Panc1 (cell line): ENCODE measurements around the gene CACUL1. TPM values are rescaled to one million over a fixed set of nuclear protein-coding genes. Genes with fewer than 3 reads are reported as not detected.

Experiments
- ATAC-seq: fragments of 200-7000 bp; cut with Tn5 transposase; 2 replicates; pipeline ENCODE4 v1.9.1; 2020; ENCODE audit warnings: mild to moderate bottlenecking, moderate library complexity
- BruUV-seq: library from RNA; stranded (reverse); fragments of 400-500 nt; replicated peaks from 2 replicates; lab custom pipeline; 2021; lab: Mats Ljungman, UMichigan
- CTCF ChIA-PET: fragments of 300-600 bp; sonication (Branson Sonifier 250); formaldehyde crosslinking; loops from one replicate; lab custom pipeline; 2022; ENCODE audit warnings: antibody characterized with exemption; lab: Charles Lee
- POLR2A ChIA-PET: fragments of 300-600 bp; sonication (Branson Sonifier 250); formaldehyde crosslinking; loops from one replicate; lab custom pipeline; 2022; ENCODE audit warnings: antibody characterized with exemption; lab: Charles Lee
- DNase-seq: peaks from one replicate; pipeline ENCODE4 v3.0.0-alpha.2; 2010; ENCODE audit warnings: low read depth, low spot score
- H3K27ac ChIP-seq: 2 replicates; pipeline ENCODE4 v1.5.1; 2011; ENCODE audit warnings: mild to moderate bottlenecking, low read length, inconsistent platforms
- H3K27me3 ChIP-seq: fragments of 200-500 bp; sonication (Bioruptor generic); 2 replicates; pipeline ENCODE4 v1.6.0; 2014; ENCODE audit warnings: low read length, inconsistent platforms; ENCODE audit not compliant: control insufficient read depth, insufficient read depth
- H3K36me3 ChIP-seq: fragments of 200-500 bp; sonication (Bioruptor generic); 2 replicates; pipeline ENCODE4 v1.5.1; 2014; ENCODE audit warnings: inconsistent platforms, mild to moderate bottlenecking, low read length, moderate library complexity; ENCODE audit not compliant: control insufficient read depth, insufficient read depth
- H3K4me1 ChIP-seq: 2 replicates; pipeline ENCODE4 v1.5.1; 2011; ENCODE audit warnings: inconsistent platforms, mild to moderate bottlenecking, low read length, moderate library complexity; ENCODE audit not compliant: control insufficient read depth, insufficient read depth
- H3K4me3 ChIP-seq, 2 experiments: 2 replicates each; pipeline ENCODE4 v1.5.1; 2011 to 2012; ENCODE audit warnings: low read depth in 2 of 2, low read length in 2 of 2, mild to moderate bottlenecking in 2 of 2, inconsistent platforms in 1 of 2, moderate library complexity in 1 of 2
- H3K9me3 ChIP-seq: fragments of 200-500 bp; sonication (Bioruptor generic); 2 replicates; pipeline ENCODE4 v1.5.1; 2014; ENCODE audit warnings: low read depth, mild to moderate bottlenecking, inconsistent platforms, low read length, moderate library complexity; ENCODE audit not compliant: control insufficient read depth, insufficient read depth
- POLR2AphosphoS5 ChIP-seq: IDR thresholded peaks from 2 replicates; pipeline ENCODE4 v1.6.1; 2012; ENCODE audit warnings: mild to moderate bottlenecking, low read depth, low read length, moderate library complexity
- SIN3A ChIP-seq: IDR thresholded peaks from 2 replicates; pipeline ENCODE4 v1.6.1; 2012; ENCODE audit warnings: low read depth, mild to moderate bottlenecking, low read length, moderate library complexity, borderline replicate concordance; ENCODE audit not compliant: insufficient read depth
- TCF7L2 ChIP-seq: IDR thresholded peaks from 2 replicates; pipeline ENCODE4 v1.6.1; 2011; ENCODE audit warnings: mild to moderate bottlenecking, low read depth, low read length, inconsistent platforms
- in situ Hi-C: cut with HindIII; loops from 2 replicates; pipeline ENCODE4 v1.10.0; 2016; ENCODE audit warnings: low sequenced_read_pairs, low pct_unique_long_range_greater_than_20kb
- intact Hi-C: fragments of 100-400 bp; cut with micrococcal nuclease; formaldehyde crosslinking; loops from one replicate; pipeline ENCODE4 v1.10.0; 2022; ENCODE audit not compliant: unreplicated experiment
- total RNA-seq: library from RNA; stranded (reverse); gene quantifications from one replicate; pipeline ENCODE4 v1.2.1, GENCODE V29; 2021; ENCODE audit not compliant: unreplicated experiment
- TF ChIP-seq, protein P1 (sequence below): fragments of 450-650 bp; IDR thresholded peaks from 2 replicates; pipeline ENCODE4 v1.5.1; 2017; ENCODE audit warnings: mild to moderate bottlenecking
- TF ChIP-seq, protein P2 (sequence below), 2 experiments: IDR thresholded peaks; 2 replicates each; pipeline ENCODE4 v1.6.1; 2011 to 2012; ENCODE audit warnings: low read depth in 2 of 2, control low read depth in 1 of 2, low read length in 1 of 2, mild to moderate bottlenecking in 1 of 2, moderate library complexity in 1 of 2; ENCODE audit not compliant: insufficient read depth in 1 of 2

The CACUL1 gene
- total RNA-seq, 1 experiment from 2014 or later, result 44.1 TPM

DNA sequence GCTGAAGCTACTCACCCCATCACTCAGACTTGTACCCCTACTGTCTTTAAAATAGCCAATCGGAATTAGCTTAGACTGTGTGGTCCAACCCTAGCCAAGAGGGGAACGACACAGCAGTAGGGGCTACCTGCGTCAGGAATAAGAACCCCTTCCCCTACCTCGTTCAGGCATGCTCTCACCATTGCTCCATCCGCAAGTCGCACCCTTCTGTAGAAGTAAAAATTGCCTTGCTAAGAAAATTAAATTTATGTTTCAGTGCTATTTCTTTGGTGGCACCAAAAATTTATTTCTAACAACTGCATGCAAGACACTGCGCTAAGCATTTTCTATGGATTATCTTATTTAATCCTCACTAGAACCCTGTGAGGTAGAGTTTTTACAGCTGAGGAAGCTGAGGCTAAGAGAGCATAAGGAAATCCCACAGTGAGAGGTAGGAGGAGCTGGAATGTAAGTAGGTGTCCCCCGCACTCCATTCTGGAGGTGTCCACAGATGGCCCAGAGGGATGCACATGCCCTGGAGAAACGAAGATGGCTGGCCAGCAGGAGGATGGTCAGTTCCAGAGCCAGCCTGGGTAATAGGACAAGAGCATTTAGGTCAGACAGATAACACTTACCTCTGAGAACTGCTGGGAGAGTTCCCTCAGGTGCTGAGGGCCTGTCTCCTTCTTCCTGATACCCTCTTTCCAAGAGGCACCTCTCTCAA, 15.3 kb upstream of the CACUL1 start:
- no TSS peak for BruUV-seq
- CTCF ChIA-PET, result no interaction called here
- intact Hi-C loops, result no loop called here

DNA sequence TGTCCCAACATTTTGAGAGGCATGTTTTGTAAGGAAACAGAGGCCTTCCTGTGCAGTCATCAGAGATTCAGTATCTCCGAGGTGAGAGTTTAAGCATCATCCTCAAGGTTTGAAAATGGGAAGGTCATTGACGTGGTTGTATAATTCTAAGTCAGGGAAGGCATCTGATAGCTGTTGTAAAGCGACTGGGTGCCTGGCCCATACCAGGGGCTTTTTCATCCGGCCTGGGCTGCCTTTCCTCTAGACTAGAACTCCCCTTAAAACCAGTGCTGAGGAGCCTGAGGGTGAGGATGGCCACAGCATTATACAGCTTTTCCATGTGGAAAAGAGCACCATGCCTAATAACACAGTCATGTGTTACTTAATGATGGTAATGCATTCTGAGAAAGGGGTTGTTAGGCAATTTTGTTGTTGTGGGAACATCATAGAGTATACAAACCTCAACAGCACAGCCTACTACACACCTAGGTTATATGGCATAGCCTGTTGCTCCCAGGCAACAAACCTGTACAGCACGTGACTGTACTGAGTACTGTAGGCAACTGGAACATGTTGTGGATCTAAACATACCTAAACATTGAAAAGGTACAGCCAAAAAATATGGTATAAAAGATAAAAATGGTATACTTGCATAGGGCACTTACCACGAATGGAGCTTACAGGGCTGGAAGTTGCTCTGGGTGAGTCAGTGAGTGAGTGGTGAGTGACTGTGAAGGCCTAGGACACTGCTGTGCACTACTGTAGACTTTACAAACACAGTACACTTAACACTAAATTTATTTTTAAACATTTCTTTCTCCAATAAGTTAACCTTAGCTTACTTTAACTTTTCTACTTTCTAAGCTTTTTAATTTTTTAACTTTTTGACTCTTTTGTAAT, 13.5 kb upstream of the CACUL1 start:
- no peaks in the 10 kb centered on the region for H3K4me1 ChIP-seq
- no peak overlapping the region for H3K27ac ChIP-seq
- no peaks in the 10 kb centered on the region; the same call in 1 of the 2 replicates for H3K27me3 ChIP-seq
- H3K4me3 ChIP-seq, result no peak overlapping the region
- intact Hi-C loops, result no loop called here
- no peaks in the 10 kb centered on the region for H3K36me3 ChIP-seq
- in situ Hi-C loops, result no loop called here
- CTCF ChIA-PET, result interaction anchor here (0.7 kb wide), 1 partner anchor 29 kb away, joined by 4 read pairs; no protein-coding TSS in a partner anchor
- no TSS peak for BruUV-seq
- H3K9me3 ChIP-seq, result no peaks in the 10 kb centered on the region
- TF ChIP-seq SIN3A, result no peak
- TF ChIP-seq, protein P1, sequence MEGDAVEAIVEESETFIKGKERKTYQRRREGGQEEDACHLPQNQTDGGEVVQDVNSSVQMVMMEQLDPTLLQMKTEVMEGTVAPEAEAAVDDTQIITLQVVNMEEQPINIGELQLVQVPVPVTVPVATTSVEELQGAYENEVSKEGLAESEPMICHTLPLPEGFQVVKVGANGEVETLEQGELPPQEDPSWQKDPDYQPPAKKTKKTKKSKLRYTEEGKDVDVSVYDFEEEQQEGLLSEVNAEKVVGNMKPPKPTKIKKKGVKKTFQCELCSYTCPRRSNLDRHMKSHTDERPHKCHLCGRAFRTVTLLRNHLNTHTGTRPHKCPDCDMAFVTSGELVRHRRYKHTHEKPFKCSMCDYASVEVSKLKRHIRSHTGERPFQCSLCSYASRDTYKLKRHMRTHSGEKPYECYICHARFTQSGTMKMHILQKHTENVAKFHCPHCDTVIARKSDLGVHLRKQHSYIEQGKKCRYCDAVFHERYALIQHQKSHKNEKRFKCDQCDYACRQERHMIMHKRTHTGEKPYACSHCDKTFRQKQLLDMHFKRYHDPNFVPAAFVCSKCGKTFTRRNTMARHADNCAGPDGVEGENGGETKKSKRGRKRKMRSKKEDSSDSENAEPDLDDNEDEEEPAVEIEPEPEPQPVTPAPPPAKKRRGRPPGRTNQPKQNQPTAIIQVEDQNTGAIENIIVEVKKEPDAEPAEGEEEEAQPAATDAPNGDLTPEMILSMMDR, result no peak
- no peak for TF ChIP-seq POLR2AphosphoS5
- TF ChIP-seq TCF7L2, result no peak
- TF ChIP-seq, protein P2, sequence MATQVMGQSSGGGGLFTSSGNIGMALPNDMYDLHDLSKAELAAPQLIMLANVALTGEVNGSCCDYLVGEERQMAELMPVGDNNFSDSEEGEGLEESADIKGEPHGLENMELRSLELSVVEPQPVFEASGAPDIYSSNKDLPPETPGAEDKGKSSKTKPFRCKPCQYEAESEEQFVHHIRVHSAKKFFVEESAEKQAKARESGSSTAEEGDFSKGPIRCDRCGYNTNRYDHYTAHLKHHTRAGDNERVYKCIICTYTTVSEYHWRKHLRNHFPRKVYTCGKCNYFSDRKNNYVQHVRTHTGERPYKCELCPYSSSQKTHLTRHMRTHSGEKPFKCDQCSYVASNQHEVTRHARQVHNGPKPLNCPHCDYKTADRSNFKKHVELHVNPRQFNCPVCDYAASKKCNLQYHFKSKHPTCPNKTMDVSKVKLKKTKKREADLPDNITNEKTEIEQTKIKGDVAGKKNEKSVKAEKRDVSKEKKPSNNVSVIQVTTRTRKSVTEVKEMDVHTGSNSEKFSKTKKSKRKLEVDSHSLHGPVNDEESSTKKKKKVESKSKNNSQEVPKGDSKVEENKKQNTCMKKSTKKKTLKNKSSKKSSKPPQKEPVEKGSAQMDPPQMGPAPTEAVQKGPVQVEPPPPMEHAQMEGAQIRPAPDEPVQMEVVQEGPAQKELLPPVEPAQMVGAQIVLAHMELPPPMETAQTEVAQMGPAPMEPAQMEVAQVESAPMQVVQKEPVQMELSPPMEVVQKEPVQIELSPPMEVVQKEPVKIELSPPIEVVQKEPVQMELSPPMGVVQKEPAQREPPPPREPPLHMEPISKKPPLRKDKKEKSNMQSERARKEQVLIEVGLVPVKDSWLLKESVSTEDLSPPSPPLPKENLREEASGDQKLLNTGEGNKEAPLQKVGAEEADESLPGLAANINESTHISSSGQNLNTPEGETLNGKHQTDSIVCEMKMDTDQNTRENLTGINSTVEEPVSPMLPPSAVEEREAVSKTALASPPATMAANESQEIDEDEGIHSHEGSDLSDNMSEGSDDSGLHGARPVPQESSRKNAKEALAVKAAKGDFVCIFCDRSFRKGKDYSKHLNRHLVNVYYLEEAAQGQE (IDR thresholded peaks at IDR 0.05; ENCODE audit: insufficient read depth in 1 of 2, low read depth in 2 of 2, low read length in 1 of 2), result no peak
- DNase-seq, result no peak
- ATAC-seq, result no peak
- POLR2A ChIA-PET, result interaction anchor here (0.6 kb wide), 1 partner anchor 29 kb away, joined by 3 read pairs; no protein-coding TSS in a partner anchor

More for the DNA sequence above, 15.3 kb upstream of the CACUL1 start:
- POLR2A ChIA-PET, result interaction anchor here (0.6 kb wide), 1 partner anchor 10 kb away, joined by 3 read pairs; no protein-coding TSS in a partner anchor
- H3K27me3 ChIP-seq, result no peaks in the 10 kb centered on the region
- H3K4me3 ChIP-seq, result no peak overlapping the region
- in situ Hi-C loops, result no loop called here
- H3K27ac ChIP-seq, result no peak overlapping the region
- no peaks in the 10 kb centered on the region for H3K36me3 ChIP-seq
- DNase-seq (no peak), ATAC-seq (no peak)
- no peak for TF ChIP-seq TCF7L2
- no peak for TF ChIP-seq POLR2AphosphoS5
- TF ChIP-seq, protein P2 (IDR thresholded peaks at IDR 0.05; ENCODE audit: insufficient read depth in 1 of 2, low read depth in 2 of 2, low read length in 1 of 2), result no peak
- TF ChIP-seq SIN3A, result no peak
- H3K9me3 ChIP-seq, result no peaks in the 10 kb centered on the region
- H3K4me1 ChIP-seq, result no peaks in the 10 kb centered on the region
